NCI-H345 treated with DMSO at 0.1 percent for 48 hours (cell line): ENCODE results near the gene SMAD6.

ENCODE experiments used
- DNase-seq: peaks from one replicate; lab custom pipeline; 2025; ENCODE audit not compliant: unreplicated experiment; lab: John Stamatoyannopoulos, UW

SMAD6 gene

GRCh38 chr15:66738595-66738994 is 36.6 kb downstream of the SMAD6 start:
- no peak for DNase-seq

DNA sequence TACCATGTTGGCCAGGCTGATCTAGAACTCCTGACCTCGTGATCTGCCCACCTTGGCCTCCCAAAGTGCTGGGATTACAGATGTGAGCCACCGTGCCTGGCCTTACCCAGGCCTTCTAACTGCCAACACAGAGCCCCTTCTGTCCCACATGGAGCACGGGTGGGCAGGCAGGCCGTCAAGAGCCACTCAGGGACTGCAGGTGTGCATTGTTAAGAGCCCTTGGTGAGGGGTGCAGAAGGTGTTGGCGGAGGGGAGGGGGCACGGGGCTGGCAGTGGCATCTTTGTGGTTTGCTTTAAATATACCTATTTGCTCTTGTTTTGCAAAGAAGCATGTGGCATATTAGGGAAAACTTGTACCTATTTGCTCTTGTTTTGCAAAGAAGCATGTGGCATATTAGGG is 37.3 kb downstream of the SMAD6 start:
- DNase-seq, result no peak

GRCh38 chr15:66740802-66741201 is 38.8 kb downstream of the SMAD6 start:
- DNase-seq, result no peak

GRCh38 chr15:66741646-66742045 is 39.6 kb downstream of the SMAD6 start:
- no peak for DNase-seq

DNA sequence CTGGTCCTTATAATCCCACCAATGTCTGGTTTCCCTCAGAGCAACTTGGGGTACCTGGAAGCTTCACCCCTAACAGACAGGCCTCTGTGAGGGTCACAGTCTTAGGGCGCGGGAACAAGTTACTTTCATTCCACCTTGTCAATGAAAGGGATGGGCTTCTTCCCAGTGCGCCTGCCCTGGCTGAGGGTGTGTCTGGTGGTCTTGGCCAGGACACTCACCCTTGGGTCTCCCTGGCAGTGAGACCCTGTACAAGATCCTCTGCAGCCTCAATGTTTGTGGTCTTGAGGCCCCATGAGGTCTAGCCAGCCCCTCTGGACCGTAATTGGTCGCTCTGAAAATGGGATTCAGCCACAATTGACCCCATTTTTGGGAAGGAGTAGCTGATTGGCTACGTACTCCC is 40.2 kb downstream of the SMAD6 start:
- DNase-seq, result no peak

DNA sequence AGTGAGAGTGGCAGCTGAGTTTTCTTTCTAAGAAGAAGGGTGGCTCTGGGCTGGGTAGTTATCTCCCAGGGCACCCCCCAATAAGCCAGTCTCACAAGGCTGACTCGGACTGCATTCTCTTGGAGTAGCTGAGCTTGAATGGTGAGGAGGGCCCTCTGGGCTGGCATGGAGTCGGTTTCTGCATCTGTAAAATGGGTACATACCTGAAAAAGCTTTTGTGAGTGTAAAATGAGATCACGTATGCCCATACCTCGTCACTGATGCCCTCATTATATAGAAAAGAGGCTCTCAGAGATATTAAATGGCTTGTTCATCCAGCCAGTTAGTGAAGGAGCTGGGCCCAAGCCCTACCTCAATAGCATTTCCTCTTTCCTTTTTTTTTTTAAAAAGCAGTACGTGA is 41.2 kb downstream of the SMAD6 start:
- no peak for DNase-seq

DNA sequence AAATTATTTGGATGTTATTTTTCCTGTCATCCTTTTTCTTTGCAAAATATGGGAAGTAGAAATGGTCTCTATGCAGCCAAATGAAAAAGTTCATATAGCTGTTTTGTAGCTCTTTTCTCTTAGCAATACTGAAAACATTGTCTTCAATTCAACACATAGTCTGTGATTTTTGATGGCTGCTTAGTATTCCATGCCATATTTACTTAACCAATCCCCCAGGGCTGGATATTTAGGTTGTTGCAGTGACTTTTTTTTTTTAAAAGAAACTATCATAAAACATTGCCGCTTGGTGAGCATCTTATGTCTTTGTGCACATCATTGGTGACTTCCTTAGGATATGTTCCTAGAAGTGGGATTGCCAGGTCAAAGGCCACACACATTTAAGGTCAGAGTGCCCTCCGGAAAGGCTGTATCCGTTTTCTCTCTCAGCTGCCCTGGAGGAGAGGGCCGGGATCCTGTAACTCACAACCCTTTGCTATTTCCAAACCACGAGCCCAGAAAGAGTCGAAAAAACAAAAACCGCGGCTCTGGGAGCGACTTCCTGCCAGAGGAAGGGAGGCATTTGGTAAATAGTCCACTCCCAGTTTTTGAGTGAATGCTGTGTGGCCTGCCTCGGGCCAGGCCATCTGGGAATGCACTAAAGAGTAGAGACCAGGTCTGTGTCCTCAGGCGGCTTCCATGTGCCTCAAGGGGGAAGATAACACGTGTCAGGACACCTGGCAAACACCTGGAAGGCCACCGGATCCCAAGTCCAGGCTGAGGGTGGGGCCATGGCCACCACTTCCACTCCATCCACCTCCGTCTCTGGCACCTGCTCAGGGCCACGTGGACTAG is 41.9 kb downstream of the SMAD6 start:
- no peak for DNase-seq

- DNase-seq, result no peak
Observed at GRCh38 chr15:66744610-66745279, 42.7 kb downstream of the SMAD6 start.

DNA sequence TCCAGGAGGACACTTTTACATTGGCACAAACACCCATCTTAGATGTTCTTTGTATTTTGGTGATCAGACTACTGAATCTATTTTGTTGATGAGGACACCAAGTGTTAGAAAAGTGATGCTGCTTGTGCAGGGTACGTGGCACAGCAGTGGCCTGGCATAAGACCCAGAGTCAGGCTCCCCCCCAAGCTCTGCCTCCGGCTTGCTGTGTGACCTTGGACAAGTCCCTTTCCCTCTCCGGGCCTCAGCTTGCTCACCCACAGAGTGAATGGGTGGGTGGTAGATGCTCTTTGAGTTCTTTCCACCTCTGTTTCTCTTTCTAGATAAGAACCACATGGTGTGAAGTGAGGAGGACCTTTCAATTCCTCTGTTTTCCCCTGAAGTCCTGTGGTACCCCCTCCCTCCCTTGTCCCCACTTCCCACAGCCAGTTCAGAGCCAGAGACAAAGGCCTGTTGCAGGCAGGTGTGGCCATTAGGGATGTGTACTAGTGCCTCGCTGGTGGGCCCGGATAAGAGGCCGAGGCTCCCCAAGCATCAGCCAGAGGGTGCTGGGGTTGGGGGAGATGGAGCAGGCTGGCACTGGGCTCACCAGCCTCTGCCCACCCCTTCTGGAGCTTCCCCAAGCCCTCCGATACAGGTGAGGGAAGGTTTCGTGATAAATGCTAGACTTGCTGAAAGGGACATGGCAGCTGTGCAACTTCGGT is 43.6 kb downstream of the SMAD6 start:
- no peak for DNase-seq

DNA sequence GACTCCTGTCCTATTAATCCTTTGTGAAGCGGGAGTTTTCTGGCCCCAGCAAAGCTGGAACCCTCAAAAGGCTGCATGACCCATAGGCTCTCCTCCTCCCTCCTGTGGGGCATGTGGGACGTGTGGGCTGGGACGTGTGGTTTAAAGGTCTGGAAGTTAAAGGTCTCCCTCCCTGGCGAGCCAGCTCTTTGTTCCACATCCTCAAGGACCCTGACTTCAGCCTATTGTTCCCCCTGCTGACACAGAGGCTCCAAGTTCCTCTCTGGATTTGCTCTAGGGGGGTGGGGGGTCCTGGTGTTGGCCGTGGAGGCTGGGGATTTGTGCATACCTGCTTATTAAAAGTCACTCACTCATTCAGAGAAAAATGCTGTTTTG is 44.2 kb downstream of the SMAD6 start:
- no peak for DNase-seq

DNA sequence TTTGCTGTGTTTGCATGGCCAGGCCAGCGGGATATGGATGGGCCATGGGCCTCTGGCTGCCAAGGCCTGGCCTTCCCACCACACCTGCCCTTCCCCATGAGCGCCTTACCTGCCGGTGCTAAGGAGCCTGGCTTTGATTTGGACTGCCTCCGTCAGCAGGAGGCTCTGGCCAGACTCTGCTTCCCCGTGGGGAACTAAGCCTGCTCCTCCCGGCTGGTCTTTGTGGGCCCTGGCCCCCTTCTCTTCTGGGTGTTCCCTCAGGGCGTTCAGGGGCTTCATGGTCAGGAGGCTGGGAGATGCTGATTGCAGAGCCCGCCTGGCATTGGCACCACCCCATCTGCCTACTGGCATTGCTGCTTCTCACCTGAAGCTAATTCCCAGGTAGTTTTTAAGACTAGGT is 45.2 kb downstream of the SMAD6 start:
- DNase-seq, result no peak

DNA sequence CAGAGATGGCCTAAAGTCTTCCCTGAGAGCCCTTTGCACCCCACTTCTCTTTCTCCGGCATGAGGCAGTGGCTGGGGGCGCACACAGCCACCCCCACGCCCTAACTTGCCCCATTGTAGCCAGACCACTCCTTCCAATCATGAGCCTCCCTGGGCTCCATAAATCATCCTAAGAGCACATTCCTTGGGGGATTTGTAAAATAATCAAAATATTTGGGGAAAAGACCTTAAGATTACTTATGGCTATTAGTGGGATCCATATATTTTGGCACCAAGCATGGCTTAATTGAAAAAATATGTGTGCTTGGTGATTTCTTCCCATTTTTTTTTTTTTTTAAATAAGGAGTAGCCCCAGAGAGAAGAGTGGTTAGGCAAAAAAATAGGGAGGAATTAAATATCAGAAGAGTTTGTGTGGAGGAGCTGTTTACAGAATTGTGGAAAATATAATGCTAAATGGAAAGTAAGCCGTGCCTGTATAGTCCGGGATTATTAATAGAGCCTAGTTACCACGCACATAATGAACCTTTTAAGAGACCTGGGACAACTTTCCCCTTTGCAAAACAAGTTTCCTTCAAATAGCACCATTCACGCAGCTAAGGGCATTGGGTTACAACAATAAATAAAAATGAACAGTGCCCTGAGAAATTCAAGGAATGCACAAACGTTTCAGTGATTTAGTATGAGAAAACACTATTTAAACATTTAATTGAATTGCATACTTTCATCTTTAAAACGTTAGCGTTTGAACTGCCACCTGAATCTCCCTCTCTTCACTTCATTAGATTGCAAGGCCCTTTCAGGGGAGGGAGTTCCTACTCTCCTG is 46.1 kb downstream of the SMAD6 start:
- no peak for DNase-seq

DNA sequence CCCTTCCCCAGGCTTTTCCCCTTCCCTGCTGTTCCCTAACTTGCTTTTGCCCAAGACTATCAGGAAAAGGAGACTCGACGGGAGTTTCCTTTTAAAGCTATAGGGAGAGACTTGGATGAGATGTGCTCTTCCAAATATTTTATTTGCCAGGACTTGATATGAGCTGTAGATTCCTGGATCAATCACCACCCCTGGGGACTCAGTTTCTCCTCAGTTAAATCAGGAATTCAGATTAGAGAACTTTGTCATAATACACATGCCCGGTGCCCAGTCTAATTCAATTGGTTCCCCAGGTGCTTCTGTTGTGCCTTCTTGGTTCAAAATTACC is 46.6 kb downstream of the SMAD6 start:
- no peak for DNase-seq

DNA sequence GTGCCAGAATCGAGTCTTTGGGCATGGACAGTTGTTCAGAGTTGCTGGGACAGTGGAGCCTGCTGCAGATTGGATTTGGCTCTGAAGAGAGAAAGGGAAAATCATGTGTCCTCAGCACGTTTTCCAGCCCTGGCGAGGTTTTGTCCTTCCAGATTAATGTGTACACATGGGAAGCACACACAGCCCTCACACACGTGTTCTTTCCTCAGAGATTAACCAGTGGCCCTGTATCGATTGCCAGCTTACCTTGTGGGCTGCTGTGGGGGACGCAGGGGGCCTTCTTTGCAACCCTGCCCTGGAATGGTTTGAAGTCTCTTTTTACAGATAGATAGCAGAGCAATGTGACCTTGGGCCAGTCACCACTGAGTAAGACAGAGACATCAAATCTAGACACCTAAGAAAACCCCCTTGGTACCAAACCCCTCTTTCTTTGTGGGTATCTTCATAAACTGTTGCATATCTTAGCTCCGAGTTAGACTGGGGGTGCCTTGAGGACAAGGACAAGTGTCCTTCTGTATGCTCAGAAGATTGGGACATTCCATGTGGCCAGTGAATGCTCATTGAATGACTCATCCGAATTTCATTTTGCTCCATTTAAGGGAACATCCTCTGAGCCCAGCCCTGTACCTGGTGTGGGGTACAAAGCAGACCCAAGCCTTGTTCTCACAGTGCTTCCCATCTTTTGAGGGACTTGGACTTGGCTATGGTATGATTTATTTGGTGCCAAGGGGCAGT is 48.0 kb downstream of the SMAD6 start:
- no peak for DNase-seq

DNA sequence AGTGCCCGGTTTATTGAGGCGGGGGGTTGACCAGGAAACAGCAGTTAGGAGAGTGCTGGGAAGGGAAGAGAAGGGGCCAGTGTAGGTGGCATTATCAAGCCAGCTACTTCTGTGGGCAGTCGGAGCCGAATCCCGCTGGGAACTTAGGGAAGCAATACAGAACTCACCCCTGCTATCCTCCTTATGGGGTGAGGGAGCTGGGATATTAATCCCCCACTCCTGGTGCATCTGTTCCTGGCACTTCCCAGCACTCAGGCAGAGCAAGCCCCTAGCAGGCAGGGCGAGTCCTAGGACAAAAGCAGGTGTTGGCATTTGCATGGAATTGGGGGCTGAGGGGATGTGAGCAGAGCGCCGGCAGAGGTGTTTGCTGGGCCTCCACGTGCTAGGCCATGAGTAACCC is 48.6 kb downstream of the SMAD6 start:
- no peak for DNase-seq

DNA sequence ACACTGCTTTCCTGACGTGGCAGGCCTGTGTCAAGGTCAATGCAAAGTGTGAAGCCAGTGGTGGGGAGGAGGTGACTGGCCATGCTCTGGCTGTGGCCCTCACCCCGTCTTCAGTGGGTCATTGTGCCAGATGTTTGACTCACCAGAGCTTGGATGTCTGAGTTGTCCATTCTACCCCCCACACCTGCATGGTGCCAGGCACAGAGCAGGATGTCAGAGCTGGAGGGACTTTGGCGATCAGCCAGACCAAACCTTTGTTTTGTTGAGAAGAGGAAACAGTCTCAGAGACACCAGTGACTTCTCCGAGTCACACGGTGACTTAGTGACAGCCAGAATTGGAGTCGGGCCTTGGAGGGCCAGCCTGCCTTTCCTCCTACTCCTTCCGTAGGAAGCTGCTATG is 49.5 kb downstream of the SMAD6 start:
- DNase-seq, result no peak

GRCh38 chr15:66752078-66752477 is 50.0 kb downstream of the SMAD6 start:
- no peak for DNase-seq

DNA sequence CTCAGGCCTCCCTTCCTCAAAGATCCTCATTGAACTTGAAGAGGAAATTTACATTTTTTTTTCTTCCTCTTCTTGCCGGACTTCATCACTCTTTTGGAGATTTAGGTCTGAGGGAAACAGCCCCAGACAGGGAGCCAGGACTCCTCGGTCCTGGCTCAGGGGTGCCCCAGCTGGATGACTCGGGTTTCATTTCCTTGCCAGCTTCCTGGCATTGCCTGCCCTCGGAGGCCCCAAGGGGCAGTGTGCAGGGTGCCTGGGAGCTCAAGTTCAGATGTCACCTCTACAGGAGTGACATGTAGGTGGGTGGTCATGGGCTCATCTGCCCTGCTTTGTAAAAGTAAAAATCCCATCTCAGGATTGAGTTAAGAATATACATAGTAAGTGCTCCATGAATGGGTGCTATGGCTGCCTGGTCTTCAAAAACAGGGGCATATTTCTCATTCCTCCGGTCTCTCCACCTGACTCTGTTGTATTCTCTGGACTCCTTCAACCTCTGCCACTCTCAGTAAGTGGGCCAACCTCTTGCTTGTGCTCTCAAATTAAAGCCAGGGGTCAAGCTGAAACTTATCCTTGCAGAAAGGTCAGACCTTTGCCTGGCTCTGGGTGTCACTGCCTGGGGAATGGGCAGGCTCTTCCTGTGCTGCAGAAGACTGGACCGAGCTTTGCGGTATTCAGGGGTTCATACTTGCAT is 51.8 kb downstream of the SMAD6 start:
- no peak for DNase-seq

DNA sequence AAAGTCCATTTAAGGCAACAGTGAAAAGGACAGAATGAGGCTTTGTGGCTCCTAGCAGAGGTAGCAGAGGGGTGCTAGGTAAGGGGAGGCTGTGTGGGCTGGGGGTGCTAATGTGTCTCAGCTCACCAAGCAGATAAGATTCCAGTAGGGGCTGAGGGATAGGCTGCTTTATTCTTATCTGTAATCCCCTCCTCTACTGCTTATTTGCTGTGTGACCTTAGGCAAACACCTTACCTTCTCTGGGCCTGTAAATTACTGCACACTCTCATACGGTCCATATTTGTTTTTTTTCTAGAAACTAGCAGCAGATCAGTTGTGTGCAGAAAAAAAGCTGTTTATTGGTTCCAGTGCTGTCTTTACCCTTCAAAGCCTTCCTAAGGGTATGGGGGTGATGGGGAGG is 52.8 kb downstream of the SMAD6 start:
- no peak for DNase-seq
